Right kidney (tissue), 1 donor: Measurements from ENCODE around the gene OR7A10.
"Not testable (repeated sequence)": the region's sequence is repeated elsewhere in the genome, so short reads cannot be mapped to it uniquely, and the experiment has no call there.

Experiments
- DNase-seq: peaks from one replicate; pipeline ENCODE4 v3.0.0-alpha.2; 2016

Gene OR7A10

DNA sequence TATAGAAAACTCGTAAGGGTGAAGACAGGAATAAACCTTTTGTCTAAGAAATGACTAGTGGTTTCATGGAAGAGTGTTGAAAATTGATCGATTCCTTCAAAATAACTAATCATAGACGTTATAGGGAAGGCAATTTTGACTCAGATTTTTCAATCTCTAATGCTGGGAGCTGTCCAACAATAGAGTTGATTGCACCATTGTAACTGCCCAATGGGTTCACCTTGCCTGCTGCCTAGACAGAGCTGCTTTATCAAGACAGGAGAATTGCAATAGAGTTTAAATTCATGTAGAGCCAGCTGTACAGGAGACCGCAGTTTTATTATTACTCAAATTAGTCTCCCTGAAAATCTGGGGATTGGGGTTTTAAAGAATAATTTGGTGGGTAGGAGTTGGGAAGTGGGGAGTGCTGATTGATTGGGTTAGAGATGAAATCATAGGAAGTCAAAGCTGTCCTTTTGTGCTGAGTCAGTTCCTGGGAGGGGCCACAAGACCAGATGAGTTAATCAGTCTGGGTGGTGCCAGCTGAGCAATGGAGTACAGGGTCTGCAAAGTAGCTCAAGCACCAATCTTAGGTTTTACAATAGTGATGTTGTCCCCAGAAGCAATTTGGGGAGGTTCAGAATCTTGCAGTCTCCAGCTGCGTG is 53.5 kb downstream of the OR7A10 start:
- DNase-seq, result no peak

DNA sequence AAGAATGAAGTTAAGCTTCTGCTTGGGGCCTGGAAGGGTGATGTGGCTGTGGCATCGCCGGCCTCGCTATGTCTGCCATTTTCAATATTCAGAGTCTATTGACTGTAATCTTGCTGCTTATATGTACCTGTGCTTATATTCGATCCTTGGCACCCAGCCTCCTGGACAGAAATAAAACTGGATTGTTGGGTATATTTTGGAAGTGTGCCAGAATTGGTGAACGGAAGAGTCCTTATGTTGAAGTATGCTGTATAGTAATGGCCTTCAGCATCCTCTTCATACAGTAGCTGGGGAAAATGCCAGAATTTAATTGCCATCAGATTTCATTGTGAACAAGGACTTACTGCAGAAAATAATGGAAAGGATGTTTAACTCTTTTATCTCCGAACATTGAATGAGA is 56.5 kb downstream of the OR7A10 start:
- not testable (repeated sequence) for DNase-seq
